ENCODE data around the gene FRMD5. TPM values are rescaled to one million over a fixed set of nuclear protein-coding genes. Genes with fewer than 3 reads are reported as not detected.
A peak's percentile ranks its signal among the peaks of the same experiment; 100 is the strongest.

The FRMD5 gene
- total RNA-seq, 1 donor from 2014 or later: 0.54 TPM

GRCh38 chr15:43889042-43889441 is 306.0 kb downstream of the FRMD5 start:
- no peaks in the 10 kb centered on the region for H3K27me3 Mint-ChIP-seq (ENCODE audit: unreplicated experiment)
- TF ChIP-seq, protein P1, sequence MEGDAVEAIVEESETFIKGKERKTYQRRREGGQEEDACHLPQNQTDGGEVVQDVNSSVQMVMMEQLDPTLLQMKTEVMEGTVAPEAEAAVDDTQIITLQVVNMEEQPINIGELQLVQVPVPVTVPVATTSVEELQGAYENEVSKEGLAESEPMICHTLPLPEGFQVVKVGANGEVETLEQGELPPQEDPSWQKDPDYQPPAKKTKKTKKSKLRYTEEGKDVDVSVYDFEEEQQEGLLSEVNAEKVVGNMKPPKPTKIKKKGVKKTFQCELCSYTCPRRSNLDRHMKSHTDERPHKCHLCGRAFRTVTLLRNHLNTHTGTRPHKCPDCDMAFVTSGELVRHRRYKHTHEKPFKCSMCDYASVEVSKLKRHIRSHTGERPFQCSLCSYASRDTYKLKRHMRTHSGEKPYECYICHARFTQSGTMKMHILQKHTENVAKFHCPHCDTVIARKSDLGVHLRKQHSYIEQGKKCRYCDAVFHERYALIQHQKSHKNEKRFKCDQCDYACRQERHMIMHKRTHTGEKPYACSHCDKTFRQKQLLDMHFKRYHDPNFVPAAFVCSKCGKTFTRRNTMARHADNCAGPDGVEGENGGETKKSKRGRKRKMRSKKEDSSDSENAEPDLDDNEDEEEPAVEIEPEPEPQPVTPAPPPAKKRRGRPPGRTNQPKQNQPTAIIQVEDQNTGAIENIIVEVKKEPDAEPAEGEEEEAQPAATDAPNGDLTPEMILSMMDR (IDR thresholded peaks at IDR 0.05; ENCODE audit: unreplicated experiment): no peak
- no peaks in the 10 kb centered on the region for H3K4me1 Mint-ChIP-seq (ENCODE audit: unreplicated experiment)
- H3K9me3 Mint-ChIP-seq (ENCODE audit: unreplicated experiment): no peaks in the 10 kb centered on the region
- no peaks in the 10 kb centered on the region for H3K36me3 Mint-ChIP-seq (ENCODE audit: low read depth, unreplicated experiment)
- DNase-seq (ENCODE audit: low spot score): no peak
- H3K27ac Mint-ChIP-seq (ENCODE audit: unreplicated experiment): no peak overlapping the region
- H3K4me3 Mint-ChIP-seq (ENCODE audit: unreplicated experiment): no peak overlapping the region

GRCh38 chr15:43887901-43888300 is 307.2 kb downstream of the FRMD5 start:
- Mint-ChIP-seq H3K4me1 (ENCODE audit: unreplicated experiment) (no peaks in the 10 kb centered on the region), H3K27me3 (ENCODE audit: unreplicated experiment) (no peaks in the 10 kb centered on the region), H3K9me3 (ENCODE audit: unreplicated experiment) (no peaks in the 10 kb centered on the region), H3K4me3 (ENCODE audit: unreplicated experiment) (no peak overlapping the region), H3K27ac (ENCODE audit: unreplicated experiment) (no peak overlapping the region), H3K36me3 (ENCODE audit: low read depth, unreplicated experiment) (no peaks in the 10 kb centered on the region)
- DNase-seq (ENCODE audit: low spot score): no peak
- TF ChIP-seq, protein P1 (IDR thresholded peaks at IDR 0.05; ENCODE audit: unreplicated experiment): no peak

DNA sequence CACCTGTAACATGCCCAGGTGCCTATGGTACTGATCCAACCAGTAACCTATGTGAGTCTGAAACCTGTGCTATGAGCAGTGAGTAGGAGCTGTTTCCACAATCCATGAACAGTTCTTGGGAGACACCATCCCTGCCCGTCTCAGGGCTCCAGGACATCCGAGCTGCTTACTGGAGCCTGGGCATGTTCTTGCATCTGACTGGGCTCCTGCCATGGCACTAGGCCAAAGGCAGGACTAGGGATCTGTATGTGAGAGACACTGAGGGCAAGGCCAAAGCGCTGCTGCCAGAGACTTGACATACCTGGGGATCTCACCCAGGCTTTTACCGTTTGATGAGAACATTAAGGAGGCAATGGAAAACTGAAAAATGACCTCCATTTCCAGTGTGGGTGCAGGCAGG is 308.5 kb downstream of the FRMD5 start:
- Mint-ChIP-seq H3K27ac (ENCODE audit: unreplicated experiment) (no peak overlapping the region), H3K27me3 (ENCODE audit: unreplicated experiment) (no peaks in the 10 kb centered on the region), H3K9me3 (ENCODE audit: unreplicated experiment) (no peaks in the 10 kb centered on the region), H3K4me3 (ENCODE audit: unreplicated experiment) (no peak overlapping the region), H3K4me1 (ENCODE audit: unreplicated experiment) (peaks cover 4% of the 10 kb centered on the region), H3K36me3 (ENCODE audit: low read depth, unreplicated experiment) (no peaks in the 10 kb centered on the region)
- no peak for DNase-seq (ENCODE audit: low spot score)
- TF ChIP-seq, protein P1 (IDR thresholded peaks at IDR 0.05; ENCODE audit: unreplicated experiment): no peak

DNA sequence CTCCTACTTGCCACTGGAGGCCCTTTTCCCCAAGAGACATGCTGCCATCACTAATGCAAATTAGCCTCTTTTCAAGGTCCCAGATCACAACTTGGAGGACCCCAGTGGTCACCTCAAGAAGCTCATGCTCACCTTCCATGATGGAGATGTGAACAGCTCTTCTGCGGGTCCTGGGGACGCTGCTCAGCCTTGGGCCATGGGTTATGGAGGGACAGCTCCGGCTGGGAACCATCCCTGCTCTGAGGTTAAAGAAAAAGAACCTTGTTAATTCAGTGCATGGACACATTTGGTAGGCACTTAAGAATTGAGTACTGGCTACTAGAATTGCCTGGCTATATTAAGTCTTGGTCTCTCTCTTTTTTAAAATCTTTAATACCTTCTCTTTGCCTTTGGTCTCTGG is 311.5 kb downstream of the FRMD5 start:
- DNase-seq (ENCODE audit: low spot score): no peak
- H3K4me1 Mint-ChIP-seq (ENCODE audit: unreplicated experiment): peaks cover 13% of the 10 kb centered on the region
- no peaks in the 10 kb centered on the region for H3K27me3 Mint-ChIP-seq (ENCODE audit: unreplicated experiment)
- H3K9me3 Mint-ChIP-seq (ENCODE audit: unreplicated experiment): no peaks in the 10 kb centered on the region
- H3K36me3 Mint-ChIP-seq (ENCODE audit: low read depth, unreplicated experiment): no peaks in the 10 kb centered on the region
- TF ChIP-seq, protein P1 (IDR thresholded peaks at IDR 0.05; ENCODE audit: unreplicated experiment): no peak
- no peak overlapping the region for H3K4me3 Mint-ChIP-seq (ENCODE audit: unreplicated experiment)
- no peak overlapping the region for H3K27ac Mint-ChIP-seq (ENCODE audit: unreplicated experiment)

DNA sequence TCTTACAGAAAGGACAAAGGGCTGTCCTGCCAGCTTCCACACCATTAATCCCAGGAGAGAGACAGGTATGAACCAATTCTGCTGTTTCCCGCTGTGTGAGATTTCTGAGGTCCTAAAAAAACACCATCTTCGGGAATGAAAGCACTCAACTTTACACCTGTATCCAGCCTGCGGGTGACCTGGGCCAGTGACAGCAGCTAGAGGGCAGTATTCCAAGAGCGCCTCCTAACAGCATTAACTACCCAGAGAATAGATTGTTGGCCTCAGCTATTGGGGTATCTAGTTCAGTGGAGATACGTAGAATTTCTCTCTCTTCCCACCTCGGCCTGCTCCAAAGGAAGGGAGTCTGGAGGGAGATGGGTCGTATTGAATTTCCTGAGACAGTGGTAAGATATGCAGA is 313.1 kb downstream of the FRMD5 start:
- Mint-ChIP-seq H3K27me3 (ENCODE audit: unreplicated experiment) (no peaks in the 10 kb centered on the region), H3K36me3 (ENCODE audit: low read depth, unreplicated experiment) (no peaks in the 10 kb centered on the region), H3K27ac (ENCODE audit: unreplicated experiment) (no peak overlapping the region), H3K4me1 (ENCODE audit: unreplicated experiment) (peaks cover 13% of the 10 kb centered on the region), H3K4me3 (ENCODE audit: unreplicated experiment) (no peak overlapping the region), H3K9me3 (ENCODE audit: unreplicated experiment) (no peaks in the 10 kb centered on the region)
- DNase-seq (ENCODE audit: low spot score): peak; percentile 38
- TF ChIP-seq, protein P1 (IDR thresholded peaks at IDR 0.05; ENCODE audit: unreplicated experiment): peak; percentile 49
